GM23248 (cell line): ENCODE measurements around the gene MDP1. TPM values are rescaled to one million over a fixed set of nuclear protein-coding genes. Genes with fewer than 3 reads are reported as not detected.

Experiments used
- DNase-seq: peaks from one replicate; pipeline ENCODE4 v3.0.0-alpha.2; 2015
- H2AFZ ChIP-seq: fragments of 200-600 bp; sonication (generic); 2 replicates; pipeline ENCODE4 v1.6.1; 2016; ENCODE audit warnings: antibody characterized with exemption
- H3F3A ChIP-seq: fragments of 200-600 bp; sonication (generic); 2 replicates; pipeline ENCODE4 v1.6.1; 2016; ENCODE audit warnings: mild to moderate bottlenecking, antibody characterized with exemption, mixed run types; ENCODE audit not compliant: insufficient read depth
- H3K27ac ChIP-seq: fragments of 200-600 bp; sonication (generic); 2 replicates; pipeline ENCODE4 v1.5.1; 2016; ENCODE audit warnings: mild to moderate bottlenecking
- H3K27me3 ChIP-seq: fragments of 200-600 bp; sonication (generic); replicated peaks from 2 replicates; pipeline ENCODE4 v1.6.1; 2016; ENCODE audit warnings: mild to moderate bottlenecking; ENCODE audit not compliant: insufficient read depth
- H3K36me3 ChIP-seq: fragments of 200-600 bp; sonication (generic); 2 replicates; pipeline ENCODE4 v1.6.1; 2016; ENCODE audit warnings: low read depth, mild to moderate bottlenecking
- H3K4me1 ChIP-seq: fragments of 200-600 bp; sonication (generic); 2 replicates; pipeline ENCODE4 v1.6.1; 2016; ENCODE audit warnings: mild to moderate bottlenecking; ENCODE audit not compliant: insufficient read depth
- H3K4me2 ChIP-seq: fragments of 200-600 bp; sonication (generic); one replicate; pipeline ENCODE4 v1.6.1; 2016; ENCODE audit warnings: mild to moderate bottlenecking; ENCODE audit not compliant: unreplicated experiment
- H3K4me3 ChIP-seq: fragments of 200-600 bp; sonication (generic); 2 replicates; pipeline ENCODE4 v1.5.1; 2016; ENCODE audit warnings: mild to moderate bottlenecking
- H3K79me2 ChIP-seq: fragments of 200-600 bp; sonication (generic); 2 replicates; pipeline ENCODE4 v1.6.1; 2016; ENCODE audit warnings: mild to moderate bottlenecking; ENCODE audit not compliant: insufficient read depth
- H3K9ac ChIP-seq: fragments of 200-600 bp; sonication (generic); 2 replicates; pipeline ENCODE4 v1.6.1; 2016; ENCODE audit warnings: mild to moderate bottlenecking
- H3K9me2 ChIP-seq: fragments of 200-600 bp; sonication (generic); 2 replicates; pipeline ENCODE4 v1.6.1; 2016; ENCODE audit warnings: mixed run types, mild to moderate bottlenecking, moderate library complexity; ENCODE audit not compliant: insufficient read depth
- H3K9me3 ChIP-seq: fragments of 200-600 bp; sonication (generic); one replicate; pipeline ENCODE4 v1.6.1; 2017; ENCODE audit warnings: low read depth
- H4K20me1 ChIP-seq: fragments of 200-600 bp; sonication (generic); 2 replicates; pipeline ENCODE4 v1.6.0; 2016; ENCODE audit not compliant: insufficient read depth
- EZH2 ChIP-seq: fragments of 200-600 bp; sonication (generic); IDR thresholded peaks from 2 replicates; pipeline ENCODE4 v1.6.1; 2018; ENCODE audit warnings: antibody characterized with exemption, mild to moderate bottlenecking; ENCODE audit not compliant: insufficient read depth, poor library complexity, severe bottlenecking
- EZH2phosphoT487 ChIP-seq: fragments of 200-600 bp; sonication (generic); IDR thresholded peaks from 2 replicates; pipeline ENCODE4 v1.6.1; 2018; ENCODE audit warnings: antibody characterized with exemption, moderate library complexity, mild to moderate bottlenecking, low read depth; ENCODE audit not compliant: insufficient read depth
- WGBS, 2 experiments: methylation state at CpG; one replicate each; pipeline ENCODE4 v1.1.6; 2015 to 2017; ENCODE audit warnings: low lambda C conversion rate in 2 of 2, low coverage in 1 of 2; ENCODE audit errors: missing lambda C conversion rate in 2 of 2; 5-methylcytosine and 5-hydroxymethylcytosine counted together
- in situ Hi-C: fragments of 300-500 bp; cut with MboI; formaldehyde crosslinking; loops from 2 replicates; pipeline ENCODE4 v1.15.0; 2020
- polyA plus RNA-seq: library from polyadenylated mRNA; unstranded; fragments of >200 nt; fragmentation: Nextera tagmentation; extraction: Ambion mirVana; gene quantifications from 2 replicates; pipeline ENCODE4 v1.2.1, GENCODE V29; 2016
- total RNA-seq: library from RNA; depleted of rRNA; stranded (reverse); fragments of >200 nt; shearing (Covaris generic); gene quantifications from 2 replicates; pipeline ENCODE4 v1.2.3, GENCODE V29; 2014

The MDP1 gene
- total and polyA plus RNA-seq, 2 experiments from 2014 or later: 8.2 to 23.3 TPM

GRCh38 chr14:24233538-24233866 lies 17.6 kb upstream of the MDP1 start:
- Histone ChIP-seq H3K4me1 (peaks cover 13% of the 10 kb centered on the region), H3K9me2 (no peaks in the 10 kb centered on the region), H3F3A (peaks cover 10% of the 10 kb centered on the region), H3K27me3 (no peaks in the 10 kb centered on the region), H3K79me2 (peaks cover 75% of the 10 kb centered on the region), H3K9ac (peak overlapping the region; percentile 91), H2AFZ (peak overlapping the region; percentile 80; the same call in 1 of the 2 replicates), H3K36me3 (peaks cover 13% of the 10 kb centered on the region), H3K9me3 (no peaks in the 10 kb centered on the region), H3K4me3 (peak overlapping the region; percentile 77), H3K27ac (peak overlapping the region; percentile 70; the same call in 1 of the 2 replicates), H3K4me2 (peak overlapping the region; percentile 84), H4K20me1 (no peaks in the 10 kb centered on the region)
- DNase-seq: no peak
- WGBS, 2 experiments: 90 to 100% methylated on average over 2 of the region's 2 CpGs
- in situ Hi-C loops: no loop called here
- TF ChIP-seq EZH2: no peak
- no peak for TF ChIP-seq EZH2phosphoT487

- Histone ChIP-seq H3K27ac (peak within 1 kb of the TSS; percentile 70), H3K79me2 (peaks cover 81% of the 10 kb centered on the region), H3K4me3 (peak within 1 kb of the TSS; percentile 77), H2AFZ (peak within 1 kb of the TSS; percentile 80), H3K9me3 (no peaks in the 10 kb centered on the region), H3K9me2 (no peaks in the 10 kb centered on the region), H3K9ac (peak within 1 kb of the TSS; percentile 91), H3K27me3 (no peaks in the 10 kb centered on the region), H3K4me2 (peak within 1 kb of the TSS; percentile 94), H4K20me1 (no peaks in the 10 kb centered on the region), H3K36me3 (peaks cover 9% of the 10 kb centered on the region), H3K4me1 (peaks cover 13% of the 10 kb centered on the region), H3F3A (peaks cover 4% of the 10 kb centered on the region; the same call in 1 of the 2 replicates)
- WGBS, 2 experiments: 2 to 4% methylated on average over 38 of the region's 38 CpGs
- in situ Hi-C loops: no loop called here
- peak; percentile 54 for DNase-seq
- TF ChIP-seq EZH2 (no peak), EZH2phosphoT487 (no peak)
Measured at GRCh38 chr14:24232645-24233537, 17.0 kb upstream of the MDP1 start, which contains the start of gene GMPR2. TSS of gene GMPR2 (plus strand) at chr14:24232929. CDS start at chr14:24233254, 325 bp downstream.

- Histone ChIP-seq H3K4me1 (peaks cover 14% of the 10 kb centered on the region), H3K9me3 (no peaks in the 10 kb centered on the region), H4K20me1 (no peaks in the 10 kb centered on the region), H3K9me2 (no peaks in the 10 kb centered on the region), H2AFZ (peak within 1 kb of the TSS; percentile 80), H3K4me3 (peak within 1 kb of the TSS; percentile 77), H3K27ac (peak within 1 kb of the TSS; percentile 70), H3K4me2 (peak within 1 kb of the TSS; percentile 94), H3K9ac (peak within 1 kb of the TSS; percentile 91), H3K79me2 (peaks cover 88% of the 10 kb centered on the region), H3K36me3 (peaks cover 14% of the 10 kb centered on the region), H3F3A (peaks cover 4% of the 10 kb centered on the region), H3K27me3 (no peaks in the 10 kb centered on the region)
- WGBS, 2 experiments: 0 to 1% methylated on average over 22 to 25 of the region's 30 CpGs
- TF ChIP-seq EZH2 (no peak), EZH2phosphoT487 (no peak)
- in situ Hi-C loops: no loop called here
- DNase-seq: peak; percentile 99
Measured at GRCh38 chr14:24232121-24232644, 16.3 kb upstream of the MDP1 start, which contains the start of gene NEDD8. TSS of gene NEDD8 (minus strand) at chr14:24232367. CDS start at chr14:24232267, 100 bp downstream.

GRCh38 chr14:24231263-24232120 lies 15.6 kb upstream of the MDP1 start:
- Histone ChIP-seq H3K27me3 (no peaks in the 10 kb centered on the region), H3K4me1 (peaks cover 21% of the 10 kb centered on the region), H2AFZ (peak overlapping the region; percentile 80), H4K20me1 (no peaks in the 10 kb centered on the region), H3K4me2 (peak overlapping the region; percentile 94), H3F3A (peaks cover 11% of the 10 kb centered on the region), H3K79me2 (peaks cover 91% of the 10 kb centered on the region), H3K36me3 (peaks cover 12% of the 10 kb centered on the region), H3K9me2 (no peaks in the 10 kb centered on the region), H3K27ac (peak overlapping the region; percentile 56), H3K9me3 (no peaks in the 10 kb centered on the region), H3K4me3 (peak overlapping the region; percentile 77), H3K9ac (peak overlapping the region; percentile 91)
- in situ Hi-C loops: no loop called here
- DNase-seq: peak; percentile 31
- WGBS, 2 experiments: 5 to 8% methylated on average over 22 to 23 of the region's 23 CpGs
- TF ChIP-seq EZH2phosphoT487 (no peak), EZH2 (no peak)
